CD4-positive, alpha-beta memory T cell (primary cell): Measurements from ENCODE around the gene ELK1. TPM values are rescaled to one million over a fixed set of nuclear protein-coding genes. Genes with fewer than 3 reads are reported as not detected.

ENCODE experiments used
- CTCF ChIA-PET: fragments of 350-600 bp; sonication (Branson Sonifier 250); formaldehyde crosslinking; loops from one replicate; lab custom pipeline; 2021; ENCODE audit warnings: inconsistent platforms; ENCODE audit not compliant: partially characterized antibody; lab: Charles Lee
- POLR2A ChIA-PET: fragments of 350-600 bp; sonication (Branson Sonifier 250); formaldehyde crosslinking; loops from one replicate; lab custom pipeline; 2021; ENCODE audit not compliant: partially characterized antibody; lab: Charles Lee
- DNase-seq, 5 donors: peaks; one replicate each; pipeline versions ENCODE4 v3.0.0 to v3.0.0-alpha.2; 2020 to 2022; ENCODE audit warnings: mixed read lengths in 1 of 5
- H3K27ac ChIP-seq: one replicate; pipeline ENCODE4 v1.7.0; 2013; ENCODE audit warnings: low read depth, low read length
- H3K27me3 ChIP-seq: 2 replicates; pipeline ENCODE4 v1.7.0; 2013; ENCODE audit warnings: mild to moderate bottlenecking, low read length, moderate library complexity; ENCODE audit not compliant: insufficient read depth
- H3K36me3 ChIP-seq: 2 replicates; pipeline ENCODE4 v1.7.0; 2013; ENCODE audit warnings: mild to moderate bottlenecking, low read length, moderate library complexity; ENCODE audit not compliant: insufficient read depth
- H3K4me1 ChIP-seq: 2 replicates; pipeline ENCODE4 v1.7.0; 2013; ENCODE audit warnings: mild to moderate bottlenecking, low read length, moderate library complexity; ENCODE audit not compliant: insufficient read depth
- H3K4me3 ChIP-seq, 2 donors: one replicate each; pipeline ENCODE4 v1.7.0; 2013; ENCODE audit warnings: low read length in 2 of 2, mild to moderate bottlenecking in 1 of 2
- H3K9me3 ChIP-seq, 2 donors: one replicate each; pipeline ENCODE4 v1.7.0; 2013; ENCODE audit warnings: low read length in 2 of 2, control low read depth in 1 of 2; ENCODE audit not compliant: control insufficient read depth in 1 of 2
- H3K27ac Mint-ChIP-seq, 7 donors: one replicate each; pipeline ENCODE4 v1.8.0; 2020 to 2021; ENCODE audit warnings: mixed read lengths in 7 of 7, mild to moderate bottlenecking in 6 of 7, inconsistent platforms in 3 of 7, moderate library complexity in 3 of 7
- H3K27me3 Mint-ChIP-seq, 2 donors: one replicate each; pipeline ENCODE4 v1.8.0; 2020 to 2021; ENCODE audit warnings: mixed read lengths in 2 of 2
- H3K36me3 Mint-ChIP-seq, 2 donors: one replicate each; pipeline ENCODE4 v1.8.0; 2020 to 2021; ENCODE audit warnings: mixed read lengths in 2 of 2, inconsistent platforms in 1 of 2, mild to moderate bottlenecking in 1 of 2
- H3K4me1 Mint-ChIP-seq, 4 donors: one replicate each; pipeline ENCODE4 v1.8.0; 2020 to 2021; ENCODE audit warnings: mixed read lengths in 4 of 4, mild to moderate bottlenecking in 1 of 4
- H3K4me3 Mint-ChIP-seq, 8 donors: one replicate each; pipeline ENCODE4 v1.8.0; 2020 to 2021; ENCODE audit warnings: mixed read lengths in 8 of 8, mild to moderate bottlenecking in 7 of 8, moderate library complexity in 6 of 8, inconsistent platforms in 3 of 8
- H3K9me3 Mint-ChIP-seq, 8 donors: one replicate each; pipeline ENCODE4 v1.8.0; 2020 to 2021; ENCODE audit warnings: mixed read lengths in 8 of 8, mild to moderate bottlenecking in 5 of 8, inconsistent platforms in 3 of 8, moderate library complexity in 1 of 8
- intact Hi-C: fragments of 100-400 bp; cut with micrococcal nuclease; formaldehyde crosslinking; loops from one replicate; pipeline ENCODE4 v1.15.1; 2023
- polyA plus RNA-seq, 2 donors: library from polyadenylated mRNA; unstranded; fragments of 300-500 nt; fragmentation: Illumina TruSeq; gene quantifications; one replicate each; pipeline ENCODE4 v1.2.3, GENCODE V29; 2021
- total RNA-seq, 2 experiments: library from RNA; stranded (reverse); gene quantifications; one replicate each; pipeline ENCODE4 v1.2.3, GENCODE V29; 2021

Gene ELK1
- total and polyA plus RNA-seq, 4 experiments from 2014 or later, result 21.9 to 38.3 (median 29.5) TPM

GRCh38 chrX:47634871-47635575 lies 15.3 kb downstream of the ELK1 start:
- ChIA-PET POLR2A (interaction anchor here (0.7 kb wide), 1 partner anchor 22 kb away, joined by 3 read pairs; no protein-coding TSS in a partner anchor), CTCF (no interaction called here)
- H3K4me3 ChIP-seq, result no peak overlapping the region
- no peaks in the 10 kb centered on the region for H3K9me3 ChIP-seq
- H3K36me3 ChIP-seq, result peaks cover 14% of the 10 kb centered on the region
- peak in 1 of 5 donors; percentile 45 for DNase-seq
- H3K27me3 Mint-ChIP-seq, result no peaks in the 10 kb centered on the region
- H3K27me3 ChIP-seq, result no peaks in the 10 kb centered on the region
- no peak overlapping the region for H3K4me3 Mint-ChIP-seq
- peaks cover 6 to 31% of the 10 kb centered on the region in 2 donors for H3K36me3 Mint-ChIP-seq
- H3K9me3 Mint-ChIP-seq, result no peaks in the 10 kb centered on the region
- intact Hi-C loops, result loop anchor here (5.0 kb wide), 1 partner anchor 443 kb away; the partner anchor contains the start of gene UBA1
- no peak overlapping the region for H3K27ac ChIP-seq
- H3K27ac Mint-ChIP-seq, result no peak overlapping the region
- peaks cover 2 to 25% (median 11%) of the 10 kb centered on the region in 4 donors for H3K4me1 Mint-ChIP-seq
- H3K4me1 ChIP-seq, result peaks cover 6% of the 10 kb centered on the region

GRCh38 chrX:47633689-47634590 lies 16.4 kb downstream of the ELK1 start:
- H3K4me3 Mint-ChIP-seq, result no peak overlapping the region
- no peak for DNase-seq
- no peaks in the 10 kb centered on the region for H3K27me3 ChIP-seq
- intact Hi-C loops, result no loop called here
- H3K27ac ChIP-seq, result no peak overlapping the region
- no peak overlapping the region for H3K4me3 ChIP-seq
- peaks cover 0 to 22% of the 10 kb centered on the region in 2 donors for H3K36me3 Mint-ChIP-seq
- H3K4me1 ChIP-seq, result peaks cover 11% of the 10 kb centered on the region
- peaks cover 4% of the 10 kb centered on the region for H3K36me3 ChIP-seq
- no peaks in the 10 kb centered on the region for H3K9me3 Mint-ChIP-seq
- no peaks in the 10 kb centered on the region for H3K27me3 Mint-ChIP-seq
- H3K27ac Mint-ChIP-seq, result no peak overlapping the region
- ChIA-PET POLR2A (no interaction called here), CTCF (no interaction called here)
- peaks cover 8 to 31% (median 18%) of the 10 kb centered on the region in 4 donors for H3K4me1 Mint-ChIP-seq
- H3K9me3 ChIP-seq, result no peaks in the 10 kb centered on the region

GRCh38 chrX:47632666-47633065 lies 17.7 kb downstream of the ELK1 start:
- Histone ChIP-seq H3K27ac (no peak overlapping the region), H3K27me3 (no peaks in the 10 kb centered on the region), H3K4me1 (peaks cover 17% of the 10 kb centered on the region), H3K4me3 (no peak overlapping the region), H3K9me3 (no peaks in the 10 kb centered on the region), H3K36me3 (peaks cover 4% of the 10 kb centered on the region)
- Mint-ChIP-seq H3K27me3 (no peaks in the 10 kb centered on the region), H3K4me3 (no peak overlapping the region), H3K36me3 (peaks cover 0 to 12% of the 10 kb centered on the region in 2 donors), H3K27ac (peak overlapping the region in 5 of 7 donors; percentile 0 to 48 (median 24)), H3K4me1 (peaks cover 11 to 31% (median 22%) of the 10 kb centered on the region in 4 donors), H3K9me3 (no peaks in the 10 kb centered on the region)
- intact Hi-C loops, result no loop called here
- POLR2A ChIA-PET, result no interaction called here
- no peak for DNase-seq
- CTCF ChIA-PET, result no interaction called here

DNA sequence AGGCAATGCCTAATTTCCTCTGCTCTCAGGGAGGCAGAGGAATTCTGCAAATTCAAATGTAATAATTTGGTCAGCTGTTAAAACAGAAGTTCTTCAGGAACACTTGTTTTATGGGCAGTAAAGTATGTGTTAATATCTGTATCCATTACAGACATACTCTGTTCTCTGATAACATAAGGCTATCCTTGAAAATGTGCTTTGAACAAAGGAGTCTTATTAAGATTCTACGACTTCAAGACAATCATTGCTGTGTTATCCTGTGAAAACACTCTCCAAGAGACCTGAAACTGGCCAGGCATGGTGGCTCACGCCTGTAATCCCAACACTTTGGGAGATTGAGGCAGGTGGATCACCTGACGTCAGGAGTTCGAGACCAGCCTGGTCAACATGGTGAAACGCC lies 18.7 kb downstream of the ELK1 start:
- no peak overlapping the region for H3K27ac ChIP-seq
- no peak overlapping the region for H3K4me3 ChIP-seq
- intact Hi-C loops, result no loop called here
- no peaks in the 10 kb centered on the region for H3K9me3 ChIP-seq
- H3K4me1 Mint-ChIP-seq, result peaks cover 11 to 23% (median 18%) of the 10 kb centered on the region in 4 donors
- CTCF ChIA-PET, result no interaction called here
- peaks cover 17% of the 10 kb centered on the region for H3K4me1 ChIP-seq
- H3K27me3 Mint-ChIP-seq, result no peaks in the 10 kb centered on the region
- H3K9me3 Mint-ChIP-seq, result no peaks in the 10 kb centered on the region
- peaks cover 0 to 5% of the 10 kb centered on the region in 2 donors for H3K36me3 Mint-ChIP-seq
- H3K4me3 Mint-ChIP-seq, result no peak overlapping the region
- peaks cover 4% of the 10 kb centered on the region for H3K36me3 ChIP-seq
- no peak for DNase-seq
- H3K27me3 ChIP-seq, result no peaks in the 10 kb centered on the region
- POLR2A ChIA-PET, result interaction anchor here (1.1 to 1.9 kb wide), 3 partner anchors 16 to 441 kb away, joined by 3 to 9 read pairs (median 7); no protein-coding TSS in a partner anchor
- no peak overlapping the region for H3K27ac Mint-ChIP-seq

DNA sequence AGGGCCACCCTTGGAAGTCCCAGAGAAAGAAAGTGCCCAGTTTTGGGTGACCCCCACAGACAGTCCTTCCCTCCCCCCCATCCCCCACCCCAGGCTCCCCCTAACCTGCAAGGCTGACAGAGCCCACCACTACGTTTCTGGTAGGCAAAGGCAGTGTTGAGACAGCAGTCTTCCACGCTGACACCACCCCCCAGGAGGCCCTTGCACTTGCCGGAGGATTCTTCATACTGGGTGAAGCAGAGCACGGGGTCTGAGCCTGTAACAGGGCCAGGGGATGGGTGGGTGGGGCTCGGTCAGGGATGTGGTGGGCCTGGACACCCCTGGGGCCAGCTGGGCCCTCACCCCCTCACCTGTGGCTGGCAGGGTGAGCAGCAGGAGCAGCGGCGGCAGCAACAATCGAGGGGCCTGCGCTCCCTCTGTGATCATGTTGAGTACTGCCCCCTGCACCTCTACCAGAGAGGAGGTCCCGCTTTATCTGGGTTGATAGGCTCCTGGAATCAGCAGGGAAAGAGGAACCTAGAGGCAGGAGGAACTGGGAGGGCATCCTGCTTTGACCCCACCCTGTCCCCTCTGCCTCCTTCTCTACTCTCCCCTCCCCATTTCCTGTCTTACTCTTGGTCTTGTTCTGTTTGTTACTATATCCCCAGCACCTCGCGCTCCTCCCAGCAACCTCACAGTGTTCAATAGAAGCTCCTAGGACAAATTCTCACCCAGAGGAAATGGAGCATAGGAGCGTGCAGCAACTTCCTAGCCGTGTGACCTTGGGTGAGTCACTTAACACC lies 20.8 kb downstream of the ELK1 start, which contains the start of gene CFP:
CFP (minus strand) TSS at position 512 of the 782 bp plus-strand sequence; CDS start at position 426, 86 bp downstream.
- Histone ChIP-seq H3K27me3 (no peaks in the 10 kb centered on the region), H3K4me1 (peaks cover 17% of the 10 kb centered on the region), H3K4me3 (peak within 1 kb of the TSS; percentile 17 to 30), H3K27ac (peak within 1 kb of the TSS; percentile 21), H3K9me3 (no peaks in the 10 kb centered on the region), H3K36me3 (no peaks in the 10 kb centered on the region)
- Mint-ChIP-seq H3K4me1 (peaks cover 11 to 20% (median 18%) of the 10 kb centered on the region in 4 donors), H3K27ac (peak within 1 kb of the TSS; percentile 65 to 94 (median 88)), H3K4me3 (peak within 1 kb of the TSS; percentile 80 to 90 (median 86)), H3K9me3 (no peaks in the 10 kb centered on the region), H3K36me3 (peaks cover 0 to 9% of the 10 kb centered on the region in 2 donors), H3K27me3 (no peaks in the 10 kb centered on the region)
- ChIA-PET POLR2A (interaction anchor here (0.6 to 3.3 kb wide), 8 partner anchors 9 to 68 kb away, joined by 3 to 9 read pairs (median 7); partner anchors contain the start of genes ELK1, SYN1 and TIMP1), CTCF (interaction anchor here (0.9 to 1.4 kb wide), 9 partner anchors 10 to 105 kb away, joined by 3 to 7 read pairs (median 3); partner anchors contain the start of gene ELK1)
- DNase-seq, result peak in 2 of 5 donors; percentile 18 to 24
- intact Hi-C loops, result loop anchor here (1.0 kb wide), 1 partner anchor 68 kb away; the partner anchor contains the start of gene ARAF

DNA sequence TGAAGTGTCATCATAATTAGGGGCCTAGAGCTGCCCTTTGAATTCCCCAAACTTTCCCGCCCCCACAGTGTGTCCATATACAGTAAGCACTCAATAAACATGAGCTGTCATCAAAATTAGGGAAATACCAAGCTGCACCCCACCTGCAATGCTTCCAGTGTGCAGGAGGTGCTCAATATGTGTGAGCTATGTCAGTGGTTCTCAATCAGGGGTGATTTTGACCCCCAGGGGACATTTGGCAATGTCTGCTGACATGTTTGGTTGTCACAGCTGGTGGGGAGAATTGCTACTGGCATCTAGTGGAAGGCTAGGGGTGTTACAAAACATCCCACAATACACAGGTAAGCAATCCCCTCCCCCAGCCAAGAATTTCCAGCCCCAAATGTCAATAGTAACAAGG lies 21.4 kb downstream of the ELK1 start:
- H3K36me3 Mint-ChIP-seq, result peaks cover 0 to 10% of the 10 kb centered on the region in 2 donors
- POLR2A ChIA-PET, result interaction anchor here (0.6 to 3.3 kb wide), 5 partner anchors 9 to 109 kb away, joined by 3 to 9 read pairs (median 6); partner anchors contain the start of genes ELK1, SYN1 and TIMP1

More for the DNA sequence above, 21.4 kb downstream of the ELK1 start:
- Histone ChIP-seq H3K4me3 (no peak overlapping the region), H3K27me3 (no peaks in the 10 kb centered on the region), H3K9me3 (no peaks in the 10 kb centered on the region), H3K36me3 (no peaks in the 10 kb centered on the region), H3K27ac (no peak overlapping the region), H3K4me1 (peaks cover 17% of the 10 kb centered on the region)
- H3K9me3 Mint-ChIP-seq, result no peaks in the 10 kb centered on the region
- DNase-seq, result peak in 3 of 5 donors; percentile 21 to 42 (median 23)
- peak overlapping the region; percentile 80 to 90 (median 86) for H3K4me3 Mint-ChIP-seq
- peaks cover 13 to 24% (median 20%) of the 10 kb centered on the region in 4 donors for H3K4me1 Mint-ChIP-seq
- H3K27me3 Mint-ChIP-seq, result no peaks in the 10 kb centered on the region
- peak overlapping the region in 6 of 7 donors; percentile 53 to 88 (median 75) for H3K27ac Mint-ChIP-seq
- CTCF ChIA-PET, result interaction anchor here (0.6 to 1.4 kb wide), 12 partner anchors 12 to 244 kb away, joined by 3 to 7 read pairs (median 4); partner anchors contain the start of gene ELK1
- intact Hi-C loops, result loop anchor here (1.0 kb wide), 1 partner anchor 68 kb away; the partner anchor contains the start of gene ARAF
